ENCODE measurements around the gene MIGA1. TPM values are rescaled to one million over a fixed set of nuclear protein-coding genes. Genes with fewer than 3 reads are reported as not detected.
"Not testable (repeated sequence)": the region's sequence is repeated elsewhere in the genome, so short reads cannot be mapped to it uniquely, and the experiment has no call there.

Gene MIGA1
- total RNA-seq, 1 experiment from 2014 or later = 19.1 TPM

DNA sequence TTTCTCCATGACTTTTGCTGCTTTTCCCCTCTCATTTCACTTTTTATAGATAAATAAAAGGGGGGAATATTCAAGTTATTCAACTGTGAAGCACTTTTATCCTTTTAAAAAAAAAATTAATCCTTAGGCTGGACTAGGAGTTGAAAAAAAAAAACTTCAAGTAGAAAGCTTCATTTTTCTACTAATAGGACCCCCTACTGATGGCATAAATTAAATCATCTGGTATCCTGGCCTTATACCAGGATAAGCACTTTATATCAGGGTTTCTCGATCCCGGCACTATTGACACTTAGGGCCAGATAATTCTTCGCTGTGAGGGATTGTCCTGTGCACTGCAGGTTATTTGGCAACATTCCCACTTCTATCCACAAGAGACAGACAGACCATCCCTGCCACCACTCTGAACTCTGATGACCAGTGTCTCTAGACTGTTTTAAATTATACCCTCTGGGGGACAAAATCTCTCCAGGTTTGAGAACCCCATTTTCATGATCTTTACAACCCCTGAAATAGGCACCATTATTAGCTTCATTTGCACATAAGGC is 37.4 kb upstream of the MIGA1 start:
- no TSS peak for BruUV-seq (replicated peaks)
- CTCF ChIA-PET = no interaction called here
- no peak overlapping the region for H3K27ac Mint-ChIP-seq (ENCODE audit: unreplicated experiment)

GRCh38 chr1:77744576-77744975 is 34.9 kb upstream of the MIGA1 start:
- TF ChIP-seq CTCF (IDR thresholded peaks at IDR 0.05; ENCODE audit: unreplicated experiment) = no peak
- CTCF ChIA-PET = no interaction called here
- Mint-ChIP-seq H3K36me3 (ENCODE audit: insufficient read depth, unreplicated experiment) (no peaks in the 10 kb centered on the region), H3K27ac (ENCODE audit: unreplicated experiment) (peak overlapping the region; percentile 2), H3K4me3 (ENCODE audit: low read depth, unreplicated experiment) (no peak overlapping the region), H3K9me3 (ENCODE audit: low read depth, unreplicated experiment) (no peaks in the 10 kb centered on the region), H3K27me3 (ENCODE audit: unreplicated experiment) (no peaks in the 10 kb centered on the region), H3K4me1 (ENCODE audit: low read depth, unreplicated experiment) (peaks cover 43% of the 10 kb centered on the region)
- no peak for DNase-seq
- BruUV-seq (replicated peaks) = no TSS peak
- intact Hi-C loops (cut with micrococcal nuclease; ENCODE audit: unreplicated experiment) = loop anchor here (5.0 kb wide), 1 partner anchor 158 kb away; no protein-coding TSS in a partner anchor

More for the DNA sequence above, 37.4 kb upstream of the MIGA1 start:
- no peak for TF ChIP-seq CTCF (IDR thresholded peaks at IDR 0.05; ENCODE audit: unreplicated experiment)
- Mint-ChIP-seq H3K9me3 (ENCODE audit: low read depth, unreplicated experiment) (no peaks in the 10 kb centered on the region), H3K4me3 (ENCODE audit: low read depth, unreplicated experiment) (no peak overlapping the region), H3K27me3 (ENCODE audit: unreplicated experiment) (no peaks in the 10 kb centered on the region), H3K36me3 (ENCODE audit: insufficient read depth, unreplicated experiment) (peaks cover under 1% of the 10 kb centered on the region), H3K4me1 (ENCODE audit: low read depth, unreplicated experiment) (peaks cover 32% of the 10 kb centered on the region)
- no peak for DNase-seq
- intact Hi-C loops (cut with micrococcal nuclease; ENCODE audit: unreplicated experiment) = loop anchor here (5.0 kb wide), 1 partner anchor 160 kb away; no protein-coding TSS in a partner anchor

DNA sequence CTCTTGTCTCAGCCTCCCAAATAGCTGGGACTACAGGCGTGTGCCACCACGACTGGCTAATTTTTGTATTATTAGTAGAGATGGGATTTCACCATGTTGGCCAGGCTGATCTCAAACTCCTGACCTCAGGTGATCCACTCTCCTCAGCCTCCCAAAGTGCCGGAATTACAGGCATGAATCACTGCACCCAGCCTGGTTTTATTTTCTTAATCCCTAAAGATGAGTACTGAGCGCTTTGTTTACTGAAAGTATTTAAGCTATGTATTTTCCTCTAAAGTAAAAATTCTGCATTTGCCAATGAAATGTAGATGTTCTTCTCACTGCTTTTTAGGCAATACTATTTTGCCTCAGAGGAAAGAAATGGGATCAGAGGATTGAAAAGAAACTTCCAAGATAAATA is 30.0 kb upstream of the MIGA1 start:
- intact Hi-C loops (cut with micrococcal nuclease; ENCODE audit: unreplicated experiment); H3K27me3 Mint-ChIP-seq (ENCODE audit: unreplicated experiment); H3K4me3 Mint-ChIP-seq (ENCODE audit: low read depth, unreplicated experiment); H3K27ac Mint-ChIP-seq (ENCODE audit: unreplicated experiment); DNase-seq; H3K9me3 Mint-ChIP-seq (ENCODE audit: low read depth, unreplicated experiment); H3K36me3 Mint-ChIP-seq (ENCODE audit: insufficient read depth, unreplicated experiment); BruUV-seq (replicated peaks): not testable (repeated sequence)
- H3K4me1 Mint-ChIP-seq (ENCODE audit: low read depth, unreplicated experiment) = peaks cover 31% of the 10 kb centered on the region
- CTCF ChIA-PET = interaction anchor here (0.6 kb wide), 1 partner anchor 121 kb away, joined by 4 read pairs; no protein-coding TSS in a partner anchor

DNA sequence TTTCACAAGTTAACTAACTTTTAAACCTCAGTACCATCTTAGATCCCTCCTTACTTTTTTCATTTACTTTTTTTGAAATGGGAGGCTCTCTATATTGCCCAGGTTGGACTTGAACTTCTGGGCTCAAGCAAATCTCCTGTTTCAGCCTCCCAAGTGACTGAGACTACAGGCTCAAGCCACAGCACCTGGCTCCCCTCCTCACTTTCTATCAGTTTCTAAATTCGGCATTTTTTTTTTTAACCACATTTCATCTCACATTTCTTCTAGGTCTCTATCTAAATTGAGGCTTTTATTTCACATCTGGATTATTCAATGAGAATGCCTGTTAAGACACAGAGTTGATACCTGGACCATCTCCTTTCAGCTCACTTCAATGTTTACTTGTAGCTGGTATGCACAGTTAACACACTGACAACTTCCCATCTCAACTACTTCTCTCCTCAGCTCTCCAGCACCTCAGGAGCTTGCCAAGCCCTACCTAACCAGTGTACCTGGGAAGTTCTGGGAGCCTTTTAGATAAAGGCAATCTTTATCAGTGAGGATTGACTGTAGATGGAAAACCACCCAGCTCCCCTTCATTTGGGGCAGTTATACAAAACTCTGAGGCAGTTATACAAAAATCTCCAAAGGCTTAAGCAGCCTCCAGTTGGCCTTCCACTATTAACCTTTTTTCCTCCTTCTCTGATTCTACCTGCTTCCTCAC is 23.2 kb upstream of the MIGA1 start:
- H3K4me3 Mint-ChIP-seq (ENCODE audit: low read depth, unreplicated experiment) = peak overlapping the region; percentile 92
- no peaks in the 10 kb centered on the region for H3K9me3 Mint-ChIP-seq (ENCODE audit: low read depth, unreplicated experiment)
- peaks cover 22% of the 10 kb centered on the region for H3K36me3 Mint-ChIP-seq (ENCODE audit: insufficient read depth, unreplicated experiment)
- no TSS peak for BruUV-seq (replicated peaks)
- no peak for DNase-seq
- no peaks in the 10 kb centered on the region for H3K27me3 Mint-ChIP-seq (ENCODE audit: unreplicated experiment)
- peak overlapping the region; percentile 11 for H3K27ac Mint-ChIP-seq (ENCODE audit: unreplicated experiment)
- H3K4me1 Mint-ChIP-seq (ENCODE audit: low read depth, unreplicated experiment) = peaks cover 23% of the 10 kb centered on the region
- intact Hi-C loops (cut with micrococcal nuclease; ENCODE audit: unreplicated experiment) = loop anchor here (10.0 kb wide), 1 partner anchor 219 kb away; the partner anchor contains the start of gene FUBP1
- CTCF ChIA-PET = interaction anchor here (0.5 to 1.1 kb wide), 2 partner anchors 23 to 40 kb away, joined by 3 to 4 read pairs; partner anchors contain the start of gene MIGA1
- no peak for TF ChIP-seq CTCF (IDR thresholded peaks at IDR 0.05; ENCODE audit: unreplicated experiment)

Measured in Calu3 (cell line).